NCI-H748 treated with DMSO at 0.1 percent for 48 hours (cell line): ENCODE data around the gene THRAP3.

ENCODE experiments used
- DNase-seq: peaks from one replicate; lab custom pipeline; 2025; lab: John Stamatoyannopoulos, UW

THRAP3 gene

DNA sequence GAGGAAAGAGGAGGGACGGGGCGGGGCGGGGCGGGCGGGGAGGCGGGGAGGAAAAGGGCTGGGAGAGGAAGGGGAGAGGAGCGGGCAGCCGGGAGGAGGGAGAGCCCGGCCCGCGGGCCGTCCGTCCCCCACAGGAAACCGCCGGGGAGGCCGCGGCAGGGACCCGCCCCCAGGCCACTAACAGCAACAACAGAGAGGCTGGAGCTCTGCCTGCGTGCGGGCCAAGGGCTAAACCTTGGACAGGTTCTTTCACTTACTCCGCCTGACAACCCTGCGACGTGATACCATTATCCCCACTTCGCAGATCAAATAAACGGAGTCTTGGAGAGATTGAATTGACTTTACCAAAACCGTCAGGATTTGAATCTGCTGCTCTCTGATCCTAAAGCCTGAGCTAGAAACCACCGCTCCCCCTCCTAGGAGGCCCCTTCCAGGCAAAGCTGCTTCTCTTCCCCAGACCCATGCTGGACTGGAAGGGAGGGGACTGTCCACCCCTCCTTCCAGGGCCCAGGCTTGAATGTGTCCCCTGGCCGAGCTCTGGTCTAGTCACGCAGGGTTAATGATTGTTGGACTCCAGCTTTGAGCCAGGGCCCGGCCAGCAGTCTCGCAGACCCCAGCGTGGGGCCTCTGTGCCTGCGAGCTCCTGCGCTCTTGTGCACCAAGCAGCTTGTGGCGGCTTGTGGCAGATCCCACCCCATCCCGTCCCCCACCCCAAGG lies 99.6 kb downstream of the THRAP3 start, which contains the start of gene EVA1B:
Gene EVA1B (minus strand): TSS at position 10 of the 717 bp plus-strand sequence. CDS start 608 bp downstream, outside the sequence.
- DNase-seq, result no peak

DNA sequence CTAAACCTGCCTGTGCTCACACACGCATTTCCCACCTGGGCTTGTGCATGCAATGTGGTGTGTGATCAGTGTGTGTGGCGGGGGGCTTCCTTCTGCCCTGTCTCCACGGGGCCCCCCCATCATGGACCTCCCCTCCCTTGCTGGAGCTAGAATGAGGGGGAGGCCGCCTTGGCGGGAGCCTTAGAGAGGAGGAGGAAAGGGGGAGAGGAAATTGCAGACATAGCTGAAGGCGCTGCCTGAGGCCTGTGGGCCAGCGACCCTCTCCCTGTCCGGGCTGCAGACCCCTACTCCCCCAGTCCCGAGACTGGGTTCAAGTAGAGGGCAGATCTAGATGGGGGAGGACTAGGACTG lies 100.1 kb downstream of the THRAP3 start:
- DNase-seq, result no peak

DNA sequence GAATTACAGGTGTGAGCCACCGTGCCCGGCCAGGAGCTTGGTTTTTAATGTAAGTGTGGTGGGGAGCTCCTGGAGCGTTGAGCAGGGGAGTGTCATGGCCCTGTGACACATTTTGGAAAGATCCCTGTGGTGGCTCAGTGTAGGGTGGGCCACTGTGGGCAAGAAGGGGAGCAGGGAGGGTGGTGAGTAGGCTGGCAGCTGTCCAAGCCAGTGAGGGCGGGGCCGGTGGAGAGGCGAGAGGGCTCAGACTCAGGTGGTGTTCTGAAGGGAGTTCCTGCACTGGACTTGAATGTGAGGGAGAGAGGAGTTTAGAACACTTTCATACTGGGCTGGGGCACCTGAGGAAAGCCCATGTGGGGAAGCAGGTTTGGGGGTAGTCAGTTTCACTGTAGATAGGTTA lies 102.3 kb downstream of the THRAP3 start:
- no peak for DNase-seq

DNA sequence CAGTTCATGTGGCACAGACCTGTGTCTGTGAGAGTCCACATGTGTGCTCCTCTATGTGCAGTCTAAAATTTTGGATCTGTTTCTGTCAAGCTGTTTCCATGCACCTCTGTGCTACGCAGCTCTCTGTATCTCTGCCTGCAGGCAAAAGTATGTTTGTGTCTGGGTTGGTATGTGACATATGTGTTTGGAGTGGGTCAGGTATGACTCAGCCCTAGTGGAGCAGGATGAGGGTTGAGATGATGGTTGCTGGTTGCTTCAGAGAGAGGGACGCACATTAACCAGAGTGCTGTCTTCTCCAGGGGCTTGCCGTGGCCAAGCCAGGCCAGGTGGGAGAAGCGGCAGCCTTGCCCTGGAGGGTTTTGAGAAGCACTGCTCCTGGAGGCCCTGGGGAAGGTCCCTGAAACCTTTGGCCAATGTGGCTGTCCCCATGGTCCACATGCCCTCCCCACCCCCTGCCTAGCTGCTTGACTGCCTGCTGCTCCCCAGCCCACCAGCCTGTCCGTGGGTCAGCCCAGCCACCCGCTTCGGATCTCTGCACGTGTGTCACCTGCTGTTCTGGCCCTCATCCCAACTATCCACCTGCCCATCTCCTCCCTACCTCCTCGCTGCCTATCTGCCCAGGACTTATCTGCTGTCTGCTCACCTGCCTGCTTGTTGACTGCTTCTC lies 103.3 kb downstream of the THRAP3 start:
- DNase-seq, result no peak

DNA sequence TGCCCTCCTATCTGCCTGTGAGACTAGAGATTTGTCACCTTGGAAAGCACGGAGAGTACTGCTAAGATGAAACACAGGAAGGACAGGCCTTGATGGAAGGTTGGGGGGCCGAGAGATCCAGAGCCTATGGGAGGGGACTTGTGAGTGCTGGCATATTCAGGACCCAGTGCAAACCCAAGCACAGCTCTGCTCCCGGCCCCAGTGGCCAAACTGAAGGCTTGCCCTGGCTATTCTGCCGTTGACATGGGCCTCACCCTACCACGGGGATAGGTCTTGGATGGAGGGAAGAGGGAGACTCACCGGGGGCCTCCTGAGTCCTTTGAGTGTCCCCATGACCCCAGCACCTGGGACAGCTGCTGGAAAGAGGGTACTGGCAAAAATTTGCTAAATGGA lies 103.8 kb downstream of the THRAP3 start:
- no peak for DNase-seq

DNA sequence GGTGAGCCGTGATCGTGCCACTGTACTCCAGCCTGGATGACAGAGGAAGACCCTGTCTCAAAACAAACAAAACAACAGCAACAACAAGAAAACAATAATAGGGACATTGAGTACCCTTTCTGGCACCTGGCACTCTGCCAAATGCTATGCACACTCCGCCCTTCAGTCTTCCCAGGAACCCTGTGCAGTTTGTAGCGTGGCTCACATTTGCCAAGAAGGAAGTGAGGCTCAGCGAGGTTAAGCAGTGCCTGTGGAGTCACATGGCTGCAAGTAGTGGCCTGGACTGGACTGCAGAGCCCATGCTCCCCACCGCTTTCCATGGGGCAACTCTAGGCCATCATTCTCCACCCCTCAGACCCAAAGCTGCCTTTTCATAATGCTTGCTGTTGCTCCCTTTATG lies 104.5 kb downstream of the THRAP3 start:
- DNase-seq, result no peak

DNA sequence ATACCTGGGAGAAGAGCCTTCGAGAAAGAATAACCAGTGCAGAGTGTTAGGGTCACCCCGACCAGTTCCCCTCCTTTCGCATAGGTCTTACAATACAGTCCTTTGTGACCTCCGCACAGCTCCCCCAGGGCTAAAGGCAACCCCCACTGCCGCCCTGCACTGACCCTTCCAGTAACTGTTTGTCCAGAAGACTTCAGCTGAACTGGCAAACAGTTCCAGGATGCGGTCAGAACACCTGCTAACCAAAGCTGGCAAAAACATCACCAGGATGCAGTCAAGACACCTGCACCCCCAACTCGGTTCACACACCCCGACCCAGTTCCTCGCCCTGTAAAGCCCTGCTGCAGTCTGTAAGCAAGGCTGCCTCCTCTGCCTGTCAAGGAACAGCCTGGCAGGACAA lies 105.6 kb downstream of the THRAP3 start:
- DNase-seq, result no peak

DNA sequence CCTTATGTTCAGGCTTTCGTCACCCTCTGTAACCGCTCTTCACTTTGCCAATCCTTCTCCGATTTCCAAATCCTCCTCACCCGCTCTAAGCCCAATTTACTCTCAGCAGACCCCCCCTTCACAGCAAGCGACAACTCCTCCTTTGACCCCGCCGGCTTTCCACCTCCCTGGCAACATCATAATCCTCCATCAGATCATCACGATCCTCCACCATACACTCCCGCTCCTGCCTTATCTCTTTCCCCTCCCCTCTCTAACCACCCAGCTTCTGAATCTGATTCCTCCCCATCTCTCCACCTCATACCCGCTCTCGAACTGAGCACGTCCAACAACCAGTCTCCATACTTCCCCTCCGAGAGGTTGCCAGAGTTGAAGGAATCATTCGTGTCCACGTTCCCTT lies 106.7 kb downstream of the THRAP3 start:
- DNase-seq, result no peak

DNA sequence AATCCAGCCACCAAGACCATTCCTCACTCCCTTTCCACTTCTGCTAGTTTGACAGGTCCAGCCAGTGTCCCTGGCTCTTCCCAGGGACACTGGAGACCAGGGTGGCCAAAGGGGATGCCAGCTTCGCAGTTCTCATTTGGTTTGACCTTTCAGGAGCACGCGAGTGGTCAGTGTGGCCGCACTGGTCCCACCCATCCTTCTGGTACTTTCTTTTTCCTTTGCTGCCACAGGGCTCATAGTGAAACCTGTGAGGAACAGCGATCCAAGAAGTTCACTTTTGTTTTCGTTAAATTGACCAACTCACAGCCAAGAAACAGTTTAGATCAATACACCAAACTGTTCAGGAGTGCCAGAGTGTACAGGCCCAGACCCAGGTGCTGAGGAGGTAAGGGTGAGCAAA lies 113.6 kb downstream of the THRAP3 start:
- DNase-seq, result no peak

DNA sequence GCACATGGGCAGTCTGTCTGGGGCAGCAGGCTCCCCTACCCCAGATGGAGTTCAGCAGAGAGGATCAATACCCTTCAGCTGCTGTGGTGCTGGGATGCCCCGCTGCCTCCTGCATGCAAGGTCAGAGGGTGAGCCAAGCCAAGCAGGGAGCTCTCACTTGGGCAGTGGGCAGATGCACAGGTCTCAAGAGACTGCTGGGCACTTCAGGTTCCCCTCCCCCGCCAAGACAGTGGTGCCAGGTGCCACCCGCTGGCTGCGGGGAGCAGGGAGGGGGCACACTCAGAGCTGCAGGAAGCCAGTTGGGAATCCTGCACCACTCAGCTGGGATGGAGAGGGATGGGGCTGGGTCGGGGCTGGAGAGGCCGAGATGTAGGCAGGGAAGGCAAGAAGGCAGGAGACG lies 115.0 kb downstream of the THRAP3 start:
- no peak for DNase-seq

DNA sequence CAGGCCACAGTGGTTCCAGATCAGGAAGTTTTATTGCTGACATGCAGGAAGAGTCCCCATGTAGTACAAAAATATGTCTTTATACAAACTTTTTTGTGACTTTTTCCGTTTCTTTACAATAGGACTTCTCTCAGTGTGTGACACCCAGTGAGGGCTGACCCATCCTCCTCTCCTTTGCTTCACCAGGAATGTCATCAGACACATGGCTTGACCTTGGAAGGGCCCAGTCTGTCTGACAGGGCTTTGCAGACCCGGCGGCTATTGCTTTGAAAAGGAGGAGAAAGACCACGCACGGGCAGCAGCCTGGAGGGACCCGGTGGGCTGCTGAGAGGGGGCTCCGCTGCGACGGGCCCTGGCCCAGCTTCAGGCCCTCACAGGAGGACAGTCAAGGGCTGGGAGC lies 115.4 kb downstream of the THRAP3 start:
- no peak for DNase-seq

DNA sequence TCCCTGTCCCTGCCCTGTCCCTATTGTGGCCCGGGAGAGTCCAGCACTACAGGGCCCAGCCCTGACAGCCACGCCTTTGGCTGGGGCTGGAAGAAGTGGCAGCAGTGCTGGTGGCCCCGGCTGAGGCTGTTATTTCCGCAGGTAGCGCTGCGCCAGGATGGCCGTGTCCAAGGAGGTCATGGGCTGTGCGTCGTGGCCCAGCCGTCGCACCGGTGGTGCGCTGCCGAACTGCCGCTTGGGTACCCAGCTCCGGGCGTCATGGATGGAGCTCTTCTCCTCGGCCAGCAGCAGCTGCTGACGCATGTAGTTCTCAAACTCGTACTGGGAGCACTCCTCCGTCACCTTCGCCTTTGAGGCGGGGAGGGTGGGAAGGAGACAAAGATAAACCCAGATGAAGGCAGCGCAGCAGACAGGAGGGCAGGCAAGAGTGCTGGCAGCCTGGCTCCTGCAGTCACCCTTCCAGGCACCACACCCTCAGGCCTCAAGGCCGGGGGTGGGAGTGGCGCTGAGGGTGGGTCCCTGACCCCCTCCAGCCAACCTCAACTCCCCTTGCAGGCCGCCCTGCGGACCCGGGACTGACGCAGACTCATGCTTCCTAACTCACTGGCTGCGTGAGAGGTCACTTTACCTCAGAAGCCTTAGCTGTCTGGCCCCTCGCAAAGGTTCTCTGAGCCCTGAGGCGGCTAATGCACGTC lies 117.5 kb downstream of the THRAP3 start:
- DNase-seq, result no peak

DNA sequence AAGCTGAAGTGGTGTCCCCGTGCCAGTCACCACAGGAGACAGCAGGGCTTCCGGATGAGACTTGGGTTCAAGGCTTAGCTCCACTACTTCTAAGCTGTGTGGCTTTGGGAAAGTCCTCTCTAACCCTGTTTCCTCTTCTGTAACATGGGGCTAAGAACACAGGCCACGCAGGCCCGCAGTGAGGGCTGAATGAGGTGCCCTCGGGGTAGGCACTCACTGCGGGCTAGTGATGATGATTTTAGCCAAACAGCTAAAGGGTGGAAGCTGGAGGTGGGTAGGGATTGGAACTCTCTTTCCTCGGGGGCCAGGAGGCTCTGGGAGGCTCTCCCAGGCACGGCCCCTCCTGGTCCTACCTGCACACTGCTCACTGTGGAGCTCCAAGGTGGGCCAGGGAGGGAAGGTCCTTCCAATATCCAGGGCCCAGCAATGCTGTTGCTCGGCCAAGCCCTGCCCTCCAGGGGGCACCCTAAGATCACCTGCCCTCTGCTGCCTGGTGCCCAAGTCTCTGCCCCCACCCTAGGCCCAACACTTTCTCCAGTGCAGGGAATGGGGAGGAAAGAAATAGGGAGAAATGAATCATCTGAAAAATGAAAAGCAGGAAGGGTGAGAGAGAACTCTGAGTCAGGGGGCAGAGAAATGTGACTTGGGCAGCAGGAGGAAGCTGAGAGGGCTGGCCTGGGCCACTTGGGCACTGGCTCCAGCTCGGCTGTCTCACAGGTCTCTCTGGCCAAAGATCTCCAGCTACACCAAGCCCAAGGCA lies 118.4 kb downstream of the THRAP3 start:
- DNase-seq, result no peak

DNA sequence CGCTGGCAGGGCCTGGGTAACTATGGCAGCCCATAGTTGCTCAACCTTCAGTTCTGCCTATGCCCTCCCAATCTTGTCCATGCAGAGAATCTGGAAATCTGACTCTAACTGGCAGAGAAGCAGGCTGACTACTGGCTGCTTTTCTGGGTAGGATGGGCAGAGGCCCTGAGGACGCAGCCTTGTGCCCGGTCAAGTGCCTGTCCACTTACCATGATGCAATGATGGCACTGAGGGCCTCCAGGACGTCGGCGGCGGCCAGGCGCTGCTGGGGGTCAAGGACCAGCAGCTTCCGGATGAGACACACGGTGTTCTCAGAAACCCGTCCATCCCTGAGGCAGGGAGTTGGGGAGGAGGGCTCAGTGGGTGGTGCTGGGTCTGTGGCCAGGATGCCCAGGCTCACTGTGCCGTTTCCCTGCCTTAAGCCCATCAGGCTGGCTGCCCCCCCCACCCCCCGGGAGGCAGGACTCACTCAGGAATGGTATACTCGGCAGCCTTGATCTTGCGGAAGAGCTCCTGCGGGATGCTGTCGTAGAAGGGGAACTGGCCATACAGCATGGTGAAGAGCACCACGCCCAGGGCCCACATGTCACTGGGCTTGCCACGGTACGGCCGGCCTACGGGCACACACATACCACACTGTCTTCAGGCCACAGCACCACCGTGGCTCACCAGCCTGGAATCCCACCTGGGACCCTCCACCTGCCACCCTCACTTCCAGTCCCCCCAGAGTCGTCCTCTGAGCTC lies 119.6 kb downstream of the THRAP3 start:
- no peak for DNase-seq

DNA sequence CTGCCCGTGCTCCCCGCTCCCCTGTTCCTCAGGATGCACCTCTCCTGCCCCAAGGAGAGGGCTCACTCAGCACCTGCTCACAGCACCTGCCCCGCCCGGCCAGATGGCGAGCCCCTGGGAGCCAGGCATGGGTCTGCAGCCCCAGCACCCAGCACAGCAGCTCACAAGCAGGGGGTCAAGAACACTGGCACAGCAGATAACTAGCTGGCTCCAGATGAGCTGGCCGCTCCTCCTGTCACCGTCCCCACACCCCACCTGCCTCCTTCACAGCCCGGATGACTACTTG lies 120.1 kb downstream of the THRAP3 start:
- DNase-seq, result no peak

DNA sequence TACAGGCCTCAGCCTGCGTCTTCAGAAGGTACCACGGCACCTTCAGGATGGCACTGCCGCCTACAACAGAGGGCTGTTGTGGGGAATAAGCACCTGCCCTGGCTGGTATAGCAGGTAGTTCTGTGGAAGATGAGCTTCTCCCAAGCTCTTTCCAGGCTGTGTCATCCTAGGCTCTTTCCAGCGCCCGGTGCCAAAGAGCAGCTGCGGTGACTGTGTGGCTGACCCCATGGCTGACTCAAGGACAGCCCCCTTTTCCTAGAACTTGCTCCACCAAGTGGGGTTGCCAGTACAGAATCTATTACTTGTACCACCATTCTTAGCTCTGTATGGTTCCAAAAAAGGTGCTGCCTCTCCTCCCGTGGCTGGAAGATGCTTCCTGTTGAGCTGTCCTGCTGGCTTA lies 121.1 kb downstream of the THRAP3 start:
- DNase-seq, result no peak

DNA sequence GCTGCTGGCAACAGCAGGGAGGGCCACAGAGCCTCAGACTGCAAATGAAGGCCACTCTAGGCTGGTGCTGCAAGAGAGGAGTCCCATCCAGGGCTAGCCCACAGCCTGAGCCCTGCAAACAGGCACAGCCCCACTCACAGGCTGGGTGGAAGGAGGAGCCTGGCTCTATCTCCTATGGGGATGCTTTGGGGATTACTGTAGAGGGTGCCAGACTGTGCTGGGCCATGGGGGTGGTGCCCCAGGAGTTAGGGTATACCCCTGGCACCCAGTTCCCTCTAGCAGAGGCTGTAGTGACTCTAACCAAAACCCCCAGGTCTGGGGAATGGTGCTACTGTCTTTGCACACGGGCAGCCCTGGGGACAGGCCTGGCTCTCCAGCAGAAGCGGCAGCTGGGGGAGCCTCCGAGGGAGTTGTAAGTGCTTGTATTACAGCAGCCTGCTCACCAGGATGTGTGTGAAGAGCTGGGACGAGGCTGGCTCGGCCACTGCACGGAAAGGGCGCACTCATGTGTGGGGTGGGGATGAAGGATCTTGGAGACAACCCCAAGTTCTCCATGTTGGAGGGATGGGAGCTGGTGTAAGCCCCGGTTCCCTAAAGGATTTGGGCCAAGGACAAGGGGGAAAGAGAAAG lies 122.6 kb downstream of the THRAP3 start:
- DNase-seq, result no peak

DNA sequence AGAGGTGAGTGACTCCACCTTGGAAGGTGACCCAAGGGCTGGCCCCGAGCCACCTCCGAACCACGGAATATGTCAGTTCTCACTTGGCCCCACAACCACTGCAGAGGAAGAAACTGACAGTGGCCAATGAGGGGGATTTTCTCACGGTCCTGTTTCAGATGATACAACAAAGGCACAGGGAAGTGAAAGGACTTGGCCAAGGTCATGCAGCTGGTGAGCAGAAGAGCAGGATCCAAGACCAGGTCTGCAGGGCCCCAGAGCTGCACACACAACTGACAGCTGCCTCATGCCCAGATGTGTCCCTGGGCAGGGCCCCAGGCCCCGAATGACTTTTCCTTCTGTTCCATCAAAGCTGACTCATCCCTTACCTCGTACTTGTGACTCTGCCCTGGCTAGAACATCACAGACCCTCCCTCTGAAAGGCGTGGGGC lies 125.0 kb downstream of the THRAP3 start:
- DNase-seq, result no peak

DNA sequence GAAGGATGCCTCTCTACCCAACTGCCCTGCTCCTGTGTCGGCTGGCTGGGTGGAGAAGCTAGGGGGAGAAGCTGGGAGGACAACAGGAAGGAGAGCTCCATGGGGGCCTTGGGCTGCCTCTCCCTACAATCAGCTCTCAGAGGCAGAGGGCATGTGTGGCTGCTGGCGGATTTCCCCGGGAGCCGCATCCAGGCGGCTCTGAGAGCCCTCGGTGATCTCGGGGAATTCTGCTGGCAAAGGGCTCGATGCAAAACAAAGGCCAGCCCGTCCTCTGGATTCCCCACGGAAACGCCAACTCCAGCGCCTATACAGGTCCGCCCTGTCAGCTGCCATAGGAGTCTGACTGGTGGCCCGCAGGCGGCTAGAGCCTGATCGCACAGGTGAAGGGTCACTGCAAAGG lies 125.6 kb downstream of the THRAP3 start:
- DNase-seq, result no peak

DNA sequence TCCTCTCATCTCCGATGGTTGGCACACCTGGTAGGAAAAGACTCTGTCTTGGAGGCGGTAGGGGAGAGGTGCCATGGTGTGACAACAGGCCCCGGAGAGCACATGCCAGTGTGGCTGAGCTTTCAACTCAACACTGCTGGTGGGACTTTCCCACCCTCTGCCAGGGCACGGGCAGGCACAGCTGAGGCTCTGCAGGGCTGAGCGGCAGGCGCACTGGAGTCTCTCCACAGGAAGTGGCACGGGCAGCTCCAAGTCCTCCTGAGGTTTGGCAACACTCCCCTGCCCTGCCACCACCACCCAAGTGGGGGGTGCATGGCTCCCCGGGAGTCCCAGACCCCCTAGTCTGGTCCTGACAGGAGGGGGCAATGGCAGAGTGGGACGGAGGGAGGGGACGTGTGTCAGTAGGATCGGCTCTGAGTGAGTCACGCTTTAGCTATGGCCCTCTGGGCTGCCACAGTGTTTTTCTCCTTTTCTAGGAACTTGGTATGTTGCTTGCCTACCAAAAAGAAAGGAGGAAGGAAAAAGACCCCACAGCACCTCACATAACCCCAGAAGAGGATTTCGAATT lies 126.5 kb downstream of the THRAP3 start:
- no peak for DNase-seq
